ENCODE data around the gene FOXL2.

FOXL2 gene

GRCh38 chr3:138960417-138960852 is 13.5 kb upstream of the FOXL2 start:
- no peaks in the 10 kb centered on the region for H3F3A ChIP-seq (ENCODE audit: control insufficient read depth, insufficient read depth)
- H3K36me3 ChIP-seq (ENCODE audit: control insufficient read depth, low read length), result no peaks in the 10 kb centered on the region
- H3K9me3 ChIP-seq (ENCODE audit: control insufficient read depth, insufficient read depth, low read length), result no peaks in the 10 kb centered on the region
- peaks cover 15% of the 10 kb centered on the region for H3K27me3 ChIP-seq (ENCODE audit: control insufficient read depth, low read length)
- no peak overlapping the region for H3K27ac ChIP-seq (ENCODE audit: low read depth, low read length)
- peak overlapping the region; percentile 39 for H3K4me3 ChIP-seq (ENCODE audit: low read length)
- TF ChIP-seq EZH2phosphoT487 (IDR thresholded peaks at IDR 0.05; ENCODE audit: borderline replicate concordance, low read length) (no peak), CTCF (IDR thresholded peaks at IDR 0.05; ENCODE audit: low read depth, low read length, poor library complexity, severe bottlenecking) (no peak)
- H3K9me2 ChIP-seq (replicated peaks; ENCODE audit: control insufficient read depth, low read length), result no peaks in the 10 kb centered on the region
- no peaks in the 10 kb centered on the region for H4K20me1 ChIP-seq (ENCODE audit: control insufficient read depth, insufficient read depth, low read depth, low read length)
- peak overlapping the region; percentile 57 for H3K4me2 ChIP-seq (ENCODE audit: low read length)
- H3K4me1 ChIP-seq (ENCODE audit: control insufficient read depth, low read length), result peaks cover 9% of the 10 kb centered on the region
- H3K79me2 ChIP-seq (ENCODE audit: control insufficient read depth, low read length), result no peaks in the 10 kb centered on the region

- no peaks in the 10 kb centered on the region for H3K36me3 ChIP-seq (ENCODE audit: control insufficient read depth, low read length)
- TF ChIP-seq CTCF (IDR thresholded peaks at IDR 0.05; ENCODE audit: low read depth, low read length, poor library complexity, severe bottlenecking) (no peak), EZH2phosphoT487 (IDR thresholded peaks at IDR 0.05; ENCODE audit: borderline replicate concordance, low read length) (no peak)
- H3K4me2 ChIP-seq (ENCODE audit: low read length), result no peak overlapping the region
- H3K9me3 ChIP-seq (ENCODE audit: control insufficient read depth, insufficient read depth, low read length), result no peaks in the 10 kb centered on the region
- H3K9me2 ChIP-seq (replicated peaks; ENCODE audit: control insufficient read depth, low read length), result no peaks in the 10 kb centered on the region
- H4K20me1 ChIP-seq (ENCODE audit: control insufficient read depth, insufficient read depth, low read depth, low read length), result no peaks in the 10 kb centered on the region
- no peak overlapping the region for H3K27ac ChIP-seq (ENCODE audit: low read depth, low read length)
- peaks cover 59% of the 10 kb centered on the region for H3K27me3 ChIP-seq (ENCODE audit: control insufficient read depth, low read length)
- no peaks in the 10 kb centered on the region for H3F3A ChIP-seq (ENCODE audit: control insufficient read depth, insufficient read depth)
- H3K4me1 ChIP-seq (ENCODE audit: control insufficient read depth, low read length), result peaks cover 6% of the 10 kb centered on the region; the same call in 1 of the 2 replicates
- no peak overlapping the region for H3K4me3 ChIP-seq (ENCODE audit: low read length)
- no peaks in the 10 kb centered on the region for H3K79me2 ChIP-seq (ENCODE audit: control insufficient read depth, low read length)
These were observed 3.8 kb upstream of the FOXL2 start for GRCh38 chr3:138950701-138951100.

GRCh38 chr3:138950006-138950644 is 3.2 kb upstream of the FOXL2 start:
- Histone ChIP-seq H3K9me3 (ENCODE audit: control insufficient read depth, insufficient read depth, low read length) (no peaks in the 10 kb centered on the region), H3K4me3 (ENCODE audit: low read length) (no peak overlapping the region), H3K27me3 (ENCODE audit: control insufficient read depth, low read length) (peaks cover 59% of the 10 kb centered on the region), H3F3A (ENCODE audit: control insufficient read depth, insufficient read depth) (no peaks in the 10 kb centered on the region), H3K36me3 (ENCODE audit: control insufficient read depth, low read length) (no peaks in the 10 kb centered on the region), H3K79me2 (ENCODE audit: control insufficient read depth, low read length) (no peaks in the 10 kb centered on the region), H3K27ac (ENCODE audit: low read depth, low read length) (no peak overlapping the region), H4K20me1 (ENCODE audit: control insufficient read depth, insufficient read depth, low read depth, low read length) (no peaks in the 10 kb centered on the region), H3K4me1 (ENCODE audit: control insufficient read depth, low read length) (peaks cover 6% of the 10 kb centered on the region; the same call in 1 of the 2 replicates), H3K4me2 (ENCODE audit: low read length) (no peak overlapping the region; the same call in 1 of the 2 replicates), H3K9me2 (replicated peaks; ENCODE audit: control insufficient read depth, low read length) (no peaks in the 10 kb centered on the region)
- TF ChIP-seq EZH2phosphoT487 (IDR thresholded peaks at IDR 0.05; ENCODE audit: borderline replicate concordance, low read length) (0 out of 2 replicates have a peak, but pooled peaks have one; percentile 65), CTCF (IDR thresholded peaks at IDR 0.05; ENCODE audit: low read depth, low read length, poor library complexity, severe bottlenecking) (no peak)

Measured in DOHH2 (cell line).